ENCODE measurements around the gene CRMP1. TPM values are rescaled to one million over a fixed set of nuclear protein-coding genes. Genes with fewer than 3 reads are reported as not detected.

CRMP1 gene
- total and polyA plus RNA-seq, 2 of the 4 experiments (the other 2 are of a cell fraction): 4.1 to 7.4 TPM

DNA sequence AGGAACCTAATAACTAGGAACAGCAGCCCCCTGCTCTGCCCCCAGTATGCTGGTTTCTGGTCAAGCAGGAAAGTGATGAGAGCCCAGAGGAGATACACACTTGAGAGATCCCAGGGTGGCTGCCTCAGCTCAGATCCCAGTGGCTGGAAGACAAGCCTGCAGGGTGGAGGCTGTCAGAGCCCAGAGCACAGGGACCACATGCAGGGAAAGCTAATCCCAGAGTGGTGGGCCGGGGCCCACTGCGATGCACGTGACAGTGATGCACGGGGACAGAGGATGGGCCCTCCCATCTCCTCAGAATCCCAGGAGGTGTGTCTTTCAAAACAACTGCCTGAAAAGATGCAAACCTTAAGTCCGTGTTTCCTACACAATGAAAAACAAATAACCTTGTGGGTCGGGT, 29.1 kb upstream of the CRMP1 start:
- no peak overlapping the region for H2AK9ac ChIP-seq (replicated peaks; ENCODE audit: low read depth, low read length, poor library complexity)
- no peak overlapping the region for H4K5ac ChIP-seq (ENCODE audit: low read depth, low read length)
- no peak overlapping the region for H4K91ac ChIP-seq (ENCODE audit: insufficient read depth, low read depth, low read length)
- no peak overlapping the region for H2AFZ ChIP-seq (replicated peaks; ENCODE audit: low read length, poor library complexity)
- H2BK120ac ChIP-seq (ENCODE audit: low read depth, low read length): no peak overlapping the region
- dilution Hi-C loops (cut with HindIII; ENCODE audit: low sequenced_read_pairs, unreplicated experiment) (no loop called here), intact Hi-C loops (cut with micrococcal nuclease) (no loop called here), in situ Hi-C loops (cut with MboI; ENCODE audit: low sequenced_read_pairs) (no loop called here)
- WGBS, 2 experiments (ENCODE audit: extremely low coverage in 2 of 2, insufficient read length in 1 of 2): 20% methylated on average over 3 of the region's 6 CpGs; no CpG with 5 or more reads in 1 of the 2 experiments
- no peak overlapping the region for H3K14ac ChIP-seq (replicated peaks; ENCODE audit: low read depth, low read length)
- DNase-seq: no peak
- H3K27me3 ChIP-seq (ENCODE audit: control insufficient read depth, insufficient read depth, low read length): peaks cover 14% of the 10 kb centered on the region
- H3K18ac ChIP-seq (ENCODE audit: low read depth, low read length): no peak overlapping the region
- no peaks in the 10 kb centered on the region for H4K20me1 ChIP-seq (ENCODE audit: insufficient read depth, low read length)
- no peaks in the 10 kb centered on the region for H3K4me1 ChIP-seq (ENCODE audit: control insufficient read depth, insufficient read depth, low read length)
- H2BK5ac ChIP-seq (ENCODE audit: low read depth, low read length, poor library complexity, severe bottlenecking): no peak overlapping the region
- no peak overlapping the region for H3K9ac ChIP-seq (ENCODE audit: low read depth, low read length)
- POLR2A ChIA-PET (ENCODE audit: unreplicated experiment): no interaction called here
- CTCF ChIA-PET: interaction anchor here (0.5 kb wide), 1 partner anchor 761 kb away, joined by 3 read pairs; no protein-coding TSS in a partner anchor
- H2AK5ac ChIP-seq (ENCODE audit: low read depth, low read length): no peak overlapping the region
- H4K8ac ChIP-seq (ENCODE audit: low read depth in 2 of 2, low read length in 2 of 2): no peak overlapping the region
- H3K36me3 ChIP-seq (ENCODE audit: control insufficient read depth, insufficient read depth, low read length): no peaks in the 10 kb centered on the region
- no peak overlapping the region for H3K56ac ChIP-seq (ENCODE audit: extremely low read depth, insufficient read depth, low read length)
- BruUV-seq (replicated peaks): no TSS peak
- H2BK20ac ChIP-seq (ENCODE audit: low read depth, low read length): no peak overlapping the region
- TF ChIP-seq, protein P1, sequence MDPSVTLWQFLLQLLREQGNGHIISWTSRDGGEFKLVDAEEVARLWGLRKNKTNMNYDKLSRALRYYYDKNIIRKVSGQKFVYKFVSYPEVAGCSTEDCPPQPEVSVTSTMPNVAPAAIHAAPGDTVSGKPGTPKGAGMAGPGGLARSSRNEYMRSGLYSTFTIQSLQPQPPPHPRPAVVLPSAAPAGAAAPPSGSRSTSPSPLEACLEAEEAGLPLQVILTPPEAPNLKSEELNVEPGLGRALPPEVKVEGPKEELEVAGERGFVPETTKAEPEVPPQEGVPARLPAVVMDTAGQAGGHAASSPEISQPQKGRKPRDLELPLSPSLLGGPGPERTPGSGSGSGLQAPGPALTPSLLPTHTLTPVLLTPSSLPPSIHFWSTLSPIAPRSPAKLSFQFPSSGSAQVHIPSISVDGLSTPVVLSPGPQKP (IDR thresholded peaks at IDR 0.05; ENCODE audit: borderline replicate concordance, low read depth, low read length): no peak
- TF ChIP-seq, protein P2, sequence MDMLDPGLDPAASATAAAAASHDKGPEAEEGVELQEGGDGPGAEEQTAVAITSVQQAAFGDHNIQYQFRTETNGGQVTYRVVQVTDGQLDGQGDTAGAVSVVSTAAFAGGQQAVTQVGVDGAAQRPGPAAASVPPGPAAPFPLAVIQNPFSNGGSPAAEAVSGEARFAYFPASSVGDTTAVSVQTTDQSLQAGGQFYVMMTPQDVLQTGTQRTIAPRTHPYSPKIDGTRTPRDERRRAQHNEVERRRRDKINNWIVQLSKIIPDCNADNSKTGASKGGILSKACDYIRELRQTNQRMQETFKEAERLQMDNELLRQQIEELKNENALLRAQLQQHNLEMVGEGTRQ (IDR thresholded peaks at IDR 0.05; ENCODE audit: low read depth, low read length): no peak
- TF ChIP-seq, protein P3, sequence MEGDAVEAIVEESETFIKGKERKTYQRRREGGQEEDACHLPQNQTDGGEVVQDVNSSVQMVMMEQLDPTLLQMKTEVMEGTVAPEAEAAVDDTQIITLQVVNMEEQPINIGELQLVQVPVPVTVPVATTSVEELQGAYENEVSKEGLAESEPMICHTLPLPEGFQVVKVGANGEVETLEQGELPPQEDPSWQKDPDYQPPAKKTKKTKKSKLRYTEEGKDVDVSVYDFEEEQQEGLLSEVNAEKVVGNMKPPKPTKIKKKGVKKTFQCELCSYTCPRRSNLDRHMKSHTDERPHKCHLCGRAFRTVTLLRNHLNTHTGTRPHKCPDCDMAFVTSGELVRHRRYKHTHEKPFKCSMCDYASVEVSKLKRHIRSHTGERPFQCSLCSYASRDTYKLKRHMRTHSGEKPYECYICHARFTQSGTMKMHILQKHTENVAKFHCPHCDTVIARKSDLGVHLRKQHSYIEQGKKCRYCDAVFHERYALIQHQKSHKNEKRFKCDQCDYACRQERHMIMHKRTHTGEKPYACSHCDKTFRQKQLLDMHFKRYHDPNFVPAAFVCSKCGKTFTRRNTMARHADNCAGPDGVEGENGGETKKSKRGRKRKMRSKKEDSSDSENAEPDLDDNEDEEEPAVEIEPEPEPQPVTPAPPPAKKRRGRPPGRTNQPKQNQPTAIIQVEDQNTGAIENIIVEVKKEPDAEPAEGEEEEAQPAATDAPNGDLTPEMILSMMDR (conservative IDR thresholded peaks at IDR 0.05; ENCODE audit: low read depth, low read length): no peak
- TF ChIP-seq RFX5 (IDR thresholded peaks at IDR 0.05; ENCODE audit: low read depth, low read length): no peak
- TF ChIP-seq SMC3 (IDR thresholded peaks at IDR 0.05; ENCODE audit: low read depth, low read length): no peak
- TF ChIP-seq MXI1 (IDR thresholded peaks at IDR 0.05; ENCODE audit: borderline replicate concordance, low read depth, low read length): no peak
- TF ChIP-seq CEBPB (IDR thresholded peaks at IDR 0.05; ENCODE audit: low read depth, low read length): no peak
- no peak for TF ChIP-seq NFE2L2 (IDR thresholded peaks at IDR 0.05; ENCODE audit: low read depth, low read length)
- H3K4me2 ChIP-seq (ENCODE audit: low read depth, low read length): no peak overlapping the region
- H3K4me3 ChIP-seq (ENCODE audit: insufficient read depth, low read depth, low read length): no peak overlapping the region
- H3K79me1 ChIP-seq (ENCODE audit: low read depth in 1 of 2, low read length in 2 of 2): no peaks in the 10 kb centered on the region
- no peaks in the 10 kb centered on the region for H3K9me1 ChIP-seq (ENCODE audit: insufficient read depth, low read length)
- H3K27ac ChIP-seq (ENCODE audit: insufficient read depth, low read length): no peak overlapping the region
- no peaks in the 10 kb centered on the region for H3K9me3 ChIP-seq (ENCODE audit: control insufficient read depth, insufficient read depth, low read length)
- ATAC-seq (ENCODE audit: low read depth): no peak
- H3K23ac ChIP-seq (ENCODE audit: low read depth, low read length): no peak overlapping the region
- no peak overlapping the region for H3K4ac ChIP-seq (ENCODE audit: low read depth, low read length)
- no peak overlapping the region for H2BK15ac ChIP-seq (ENCODE audit: low read depth, low read length)
